ENCODE results near the gene CCDC158.

CCDC158 gene

DNA sequence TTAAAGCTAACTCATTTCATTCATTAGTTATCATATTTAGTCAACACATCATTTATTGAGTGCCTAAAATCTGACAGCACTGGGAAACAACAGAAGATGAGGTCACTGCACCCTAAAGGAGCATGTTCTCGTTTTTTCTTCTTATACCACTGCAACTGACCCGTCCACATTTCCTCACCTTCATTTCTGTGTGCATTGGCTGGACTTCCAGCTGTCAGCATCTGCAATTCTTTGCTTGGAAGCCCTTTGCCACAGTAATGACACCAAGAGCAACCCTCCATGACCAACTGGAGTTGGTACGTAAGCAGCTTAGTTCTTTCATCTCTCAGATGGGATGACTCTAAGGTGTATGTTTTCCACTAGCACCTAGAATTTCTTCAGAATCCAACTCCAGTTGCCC is 27.3 kb upstream of the CCDC158 start:
- H4K8ac ChIP-seq (ENCODE audit: low read depth, low read length), result no peak overlapping the region
- no peak overlapping the region for H2BK120ac ChIP-seq (ENCODE audit: low read depth, low read length)
- no peak overlapping the region for H3K4ac ChIP-seq (ENCODE audit: low read length)
- DNase-seq (ENCODE audit: low spot score), result no peak
- peaks cover 6% of the 10 kb centered on the region for H3K79me1 ChIP-seq (ENCODE audit: low read depth, low read length)
- H3K9me3 ChIP-seq (replicated peaks in 1 of 2; ENCODE audit: control insufficient read depth in 2 of 2, insufficient read depth in 1 of 2, low read depth in 1 of 2, low read length in 2 of 2), result peaks cover 0 to 19% of the 10 kb centered on the region in 2 donors
- H2BK5ac ChIP-seq (ENCODE audit: low read length), result no peak overlapping the region
- peaks cover 10 to 39% of the 10 kb centered on the region in 2 donors for H3K4me1 ChIP-seq (ENCODE audit: control insufficient read depth in 2 of 2, insufficient read depth in 1 of 2, low read depth in 1 of 2, low read length in 2 of 2)
- no peak overlapping the region for H3K4me3 ChIP-seq (ENCODE audit: low read length in 2 of 2)
- no peak overlapping the region for H2AFZ ChIP-seq (ENCODE audit: low read length)
- no peak overlapping the region for H4K91ac ChIP-seq (ENCODE audit: low read depth, low read length, poor library complexity)
- no peak overlapping the region for H2BK12ac ChIP-seq (ENCODE audit: low read length)
- no peak overlapping the region for H2BK15ac ChIP-seq (ENCODE audit: low read length)
- no peak overlapping the region for H3K18ac ChIP-seq (ENCODE audit: low read length)
- WGBS, 2 donors (ENCODE audit: extremely low coverage in 2 of 2, insufficient read length in 2 of 2, insufficient replicate concordance in 1 of 2), result no CpG with 5 or more reads among the region's 3 CpGs
- H3K9ac ChIP-seq (ENCODE audit: low read depth, low read length, poor library complexity), result no peak overlapping the region
- H3K23ac ChIP-seq (ENCODE audit: low read depth, low read length, poor library complexity), result no peak overlapping the region
- H3K27ac ChIP-seq (replicated peaks; ENCODE audit: low read length), result peak overlapping the region; percentile 62
- no peak overlapping the region for H2AK5ac ChIP-seq (ENCODE audit: low read depth, low read length)
- H3K36me3 ChIP-seq (replicated peaks in 1 of 2; ENCODE audit: control insufficient read depth in 2 of 2, insufficient read depth in 2 of 2, low read length in 2 of 2), result peaks cover 2 to 37% of the 10 kb centered on the region in 2 donors
- H3K4me2 ChIP-seq (ENCODE audit: insufficient read depth, low read length, poor library complexity, severe bottlenecking), result no peak overlapping the region
- H3K14ac ChIP-seq (ENCODE audit: low read length), result no peak overlapping the region
- no peaks in the 10 kb centered on the region for H3K27me3 ChIP-seq (ENCODE audit: control insufficient read depth in 3 of 3, insufficient read depth in 3 of 3, low read depth in 1 of 3, low read length in 3 of 3)

DNA sequence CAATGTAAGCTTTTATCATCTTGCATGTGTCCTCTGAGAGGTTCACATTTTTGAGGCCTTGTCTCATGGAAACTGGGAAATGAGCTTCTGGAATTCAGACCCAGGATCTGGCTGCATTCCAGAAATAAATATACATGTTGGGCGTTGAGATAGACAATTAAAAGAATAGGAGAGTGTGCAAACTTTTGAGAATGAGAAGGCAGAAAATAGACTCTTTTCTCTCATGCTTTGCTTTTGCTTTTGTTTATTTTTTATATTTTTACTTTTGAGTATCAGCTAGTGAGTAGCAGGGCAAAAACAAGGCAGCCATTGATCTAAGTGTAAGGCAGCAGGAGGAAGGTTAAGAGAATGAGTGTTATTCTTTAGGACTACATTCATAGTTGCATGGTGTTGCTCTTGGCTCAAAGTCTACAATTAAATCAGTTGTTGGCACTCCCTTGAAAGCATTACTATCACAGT is 26.5 kb upstream of the CCDC158 start:
- Histone ChIP-seq H3K27me3 (ENCODE audit: control insufficient read depth in 3 of 3, insufficient read depth in 3 of 3, low read depth in 1 of 3, low read length in 3 of 3) (no peaks in the 10 kb centered on the region), H2AFZ (ENCODE audit: low read length) (no peak overlapping the region), H2BK12ac (ENCODE audit: low read length) (no peak overlapping the region), H2BK15ac (ENCODE audit: low read length) (no peak overlapping the region), H3K18ac (ENCODE audit: low read length) (no peak overlapping the region), H3K27ac (replicated peaks; ENCODE audit: low read length) (peak overlapping the region; percentile 27), H3K9ac (ENCODE audit: low read depth, low read length, poor library complexity) (no peak overlapping the region), H3K4me1 (ENCODE audit: control insufficient read depth in 2 of 2, insufficient read depth in 1 of 2, low read depth in 1 of 2, low read length in 2 of 2) (peaks cover 10 to 39% of the 10 kb centered on the region in 2 donors), H4K91ac (ENCODE audit: low read depth, low read length, poor library complexity) (no peak overlapping the region), H3K4me3 (ENCODE audit: low read length in 2 of 2) (no peak overlapping the region), H3K23ac (ENCODE audit: low read depth, low read length, poor library complexity) (no peak overlapping the region), H3K4ac (ENCODE audit: low read length) (no peak overlapping the region), H2BK120ac (ENCODE audit: low read depth, low read length) (no peak overlapping the region), H2BK5ac (ENCODE audit: low read length) (no peak overlapping the region), H2AK5ac (ENCODE audit: low read depth, low read length) (no peak overlapping the region), H3K79me1 (ENCODE audit: low read depth, low read length) (peaks cover 6% of the 10 kb centered on the region), H3K9me3 (replicated peaks in 1 of 2; ENCODE audit: control insufficient read depth in 2 of 2, insufficient read depth in 1 of 2, low read depth in 1 of 2, low read length in 2 of 2) (peaks cover 0 to 16% of the 10 kb centered on the region in 2 donors), H3K4me2 (ENCODE audit: insufficient read depth, low read length, poor library complexity, severe bottlenecking) (no peak overlapping the region), H3K14ac (ENCODE audit: low read length) (no peak overlapping the region), H4K8ac (ENCODE audit: low read depth, low read length) (no peak overlapping the region), H3K36me3 (replicated peaks in 1 of 2; ENCODE audit: control insufficient read depth in 2 of 2, insufficient read depth in 2 of 2, low read length in 2 of 2) (peaks cover 2 to 33% of the 10 kb centered on the region in 2 donors)
- no peak for DNase-seq (ENCODE audit: low spot score)
- WGBS, 2 donors (ENCODE audit: extremely low coverage in 2 of 2, insufficient read length in 2 of 2, insufficient replicate concordance in 1 of 2), result no CpG with 5 or more reads among the region's 1 CpG

DNA sequence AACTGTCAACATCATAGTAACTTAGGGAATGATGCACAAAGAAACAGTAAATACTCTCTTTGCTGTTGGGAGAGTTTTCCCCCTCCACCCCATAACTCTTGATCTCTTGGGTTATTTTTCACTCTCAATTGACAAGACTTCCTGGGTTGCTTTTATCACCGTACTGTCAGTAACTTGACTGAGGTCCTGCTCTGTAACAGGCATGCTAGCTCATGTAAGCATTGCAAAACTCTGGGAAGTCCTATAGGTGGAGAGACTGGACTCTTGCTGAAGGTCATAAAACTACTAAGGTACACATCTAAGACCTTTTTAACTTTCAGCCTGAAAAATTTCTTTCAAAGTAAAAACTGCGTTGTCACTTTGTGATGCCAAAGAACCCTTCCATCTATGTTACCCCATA is 25.0 kb upstream of the CCDC158 start:
- H4K91ac ChIP-seq (ENCODE audit: low read depth, low read length, poor library complexity), result no peak overlapping the region
- no peak overlapping the region for H3K4me2 ChIP-seq (ENCODE audit: insufficient read depth, low read length, poor library complexity, severe bottlenecking)

DNA sequence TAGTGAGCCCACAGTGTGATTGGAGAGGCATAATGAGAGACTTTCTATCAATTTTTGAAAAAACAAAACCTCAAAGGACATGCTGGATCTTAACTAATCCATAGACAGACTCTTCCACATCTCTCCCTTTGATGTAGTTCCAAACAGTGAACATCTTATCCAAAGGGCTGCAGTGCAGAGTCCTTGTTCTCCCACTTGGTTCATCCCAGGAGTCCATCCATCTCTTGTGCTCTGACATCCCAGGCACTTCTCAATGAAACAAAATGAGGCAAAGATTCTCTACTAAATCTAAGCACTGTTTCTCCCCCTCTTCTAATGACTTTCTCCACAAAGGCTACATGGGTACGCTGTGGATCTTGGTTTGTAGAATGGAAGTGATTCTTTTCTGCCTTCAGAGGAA is 22.4 kb upstream of the CCDC158 start:
- Histone ChIP-seq H2AK5ac (ENCODE audit: low read depth, low read length) (no peak overlapping the region), H3K27ac (replicated peaks; ENCODE audit: low read length) (no peak overlapping the region)

More for the DNA sequence above, 25.0 kb upstream of the CCDC158 start:
- Histone ChIP-seq H3K79me1 (ENCODE audit: low read depth, low read length) (peaks cover 4% of the 10 kb centered on the region), H2AFZ (ENCODE audit: low read length) (no peak overlapping the region), H3K27ac (replicated peaks; ENCODE audit: low read length) (no peak overlapping the region), H3K27me3 (ENCODE audit: control insufficient read depth in 3 of 3, insufficient read depth in 3 of 3, low read depth in 1 of 3, low read length in 3 of 3) (no peaks in the 10 kb centered on the region), H3K4me1 (ENCODE audit: control insufficient read depth in 2 of 2, insufficient read depth in 1 of 2, low read depth in 1 of 2, low read length in 2 of 2) (peaks cover 10 to 39% of the 10 kb centered on the region in 2 donors), H2BK15ac (ENCODE audit: low read length) (no peak overlapping the region), H2BK12ac (ENCODE audit: low read length) (no peak overlapping the region), H3K23ac (ENCODE audit: low read depth, low read length, poor library complexity) (no peak overlapping the region), H3K4ac (ENCODE audit: low read length) (no peak overlapping the region), H2AK5ac (ENCODE audit: low read depth, low read length) (no peak overlapping the region), H3K18ac (ENCODE audit: low read length) (no peak overlapping the region), H3K36me3 (replicated peaks in 1 of 2; ENCODE audit: control insufficient read depth in 2 of 2, insufficient read depth in 2 of 2, low read length in 2 of 2) (peaks cover 4 to 37% of the 10 kb centered on the region in 2 donors), H4K8ac (ENCODE audit: low read depth, low read length) (no peak overlapping the region), H2BK5ac (ENCODE audit: low read length) (no peak overlapping the region), H3K9me3 (replicated peaks in 1 of 2; ENCODE audit: control insufficient read depth in 2 of 2, insufficient read depth in 1 of 2, low read depth in 1 of 2, low read length in 2 of 2) (peaks cover 2 to 19% of the 10 kb centered on the region in 2 donors), H3K4me3 (ENCODE audit: low read length in 2 of 2) (no peak overlapping the region), H3K14ac (ENCODE audit: low read length) (no peak overlapping the region), H2BK120ac (ENCODE audit: low read depth, low read length) (no peak overlapping the region), H3K9ac (ENCODE audit: low read depth, low read length, poor library complexity) (no peak overlapping the region)
- no CpG with 5 or more reads among the region's 2 CpGs for WGBS, 2 donors (ENCODE audit: extremely low coverage in 2 of 2, insufficient read length in 2 of 2, insufficient replicate concordance in 1 of 2)
- no peak for DNase-seq (ENCODE audit: low spot score)

More for the DNA sequence above, 22.4 kb upstream of the CCDC158 start:
- Histone ChIP-seq H4K91ac (ENCODE audit: low read depth, low read length, poor library complexity) (no peak overlapping the region), H3K4ac (ENCODE audit: low read length) (no peak overlapping the region), H3K4me3 (ENCODE audit: low read length in 2 of 2) (no peak overlapping the region), H3K9me3 (replicated peaks in 1 of 2; ENCODE audit: control insufficient read depth in 2 of 2, insufficient read depth in 1 of 2, low read depth in 1 of 2, low read length in 2 of 2) (peaks cover 18 to 44% of the 10 kb centered on the region in 2 donors), H3K4me2 (ENCODE audit: insufficient read depth, low read length, poor library complexity, severe bottlenecking) (no peak overlapping the region), H3K18ac (ENCODE audit: low read length) (no peak overlapping the region), H3K4me1 (ENCODE audit: control insufficient read depth in 2 of 2, insufficient read depth in 1 of 2, low read depth in 1 of 2, low read length in 2 of 2) (peaks cover 7 to 19% of the 10 kb centered on the region in 2 donors), H3K9ac (ENCODE audit: low read depth, low read length, poor library complexity) (no peak overlapping the region), H2BK120ac (ENCODE audit: low read depth, low read length) (no peak overlapping the region), H3K23ac (ENCODE audit: low read depth, low read length, poor library complexity) (no peak overlapping the region), H3K27me3 (ENCODE audit: control insufficient read depth in 3 of 3, insufficient read depth in 3 of 3, low read depth in 1 of 3, low read length in 3 of 3) (no peaks in the 10 kb centered on the region), H2BK5ac (ENCODE audit: low read length) (no peak overlapping the region), H4K8ac (ENCODE audit: low read depth, low read length) (no peak overlapping the region), H2BK12ac (ENCODE audit: low read length) (no peak overlapping the region), H3K36me3 (replicated peaks in 1 of 2; ENCODE audit: control insufficient read depth in 2 of 2, insufficient read depth in 2 of 2, low read length in 2 of 2) (peaks cover 20 to 61% of the 10 kb centered on the region in 2 donors), H3K14ac (ENCODE audit: low read length) (no peak overlapping the region), H2BK15ac (ENCODE audit: low read length) (no peak overlapping the region), H3K79me1 (ENCODE audit: low read depth, low read length) (peaks cover 8% of the 10 kb centered on the region), H2AFZ (ENCODE audit: low read length) (no peak overlapping the region)
- no peak for DNase-seq (ENCODE audit: low spot score)
- WGBS, 2 donors (ENCODE audit: extremely low coverage in 2 of 2, insufficient read length in 2 of 2, insufficient replicate concordance in 1 of 2), result no CpG with 5 or more reads among the region's 1 CpG
